ENCODE measurements around the gene ZGLP1. TPM values are rescaled to one million over a fixed set of nuclear protein-coding genes. Genes with fewer than 3 reads are reported as not detected.

The ZGLP1 gene
- total RNA-seq, 1 experiment from 2014 or later, result 1.3 TPM

DNA sequence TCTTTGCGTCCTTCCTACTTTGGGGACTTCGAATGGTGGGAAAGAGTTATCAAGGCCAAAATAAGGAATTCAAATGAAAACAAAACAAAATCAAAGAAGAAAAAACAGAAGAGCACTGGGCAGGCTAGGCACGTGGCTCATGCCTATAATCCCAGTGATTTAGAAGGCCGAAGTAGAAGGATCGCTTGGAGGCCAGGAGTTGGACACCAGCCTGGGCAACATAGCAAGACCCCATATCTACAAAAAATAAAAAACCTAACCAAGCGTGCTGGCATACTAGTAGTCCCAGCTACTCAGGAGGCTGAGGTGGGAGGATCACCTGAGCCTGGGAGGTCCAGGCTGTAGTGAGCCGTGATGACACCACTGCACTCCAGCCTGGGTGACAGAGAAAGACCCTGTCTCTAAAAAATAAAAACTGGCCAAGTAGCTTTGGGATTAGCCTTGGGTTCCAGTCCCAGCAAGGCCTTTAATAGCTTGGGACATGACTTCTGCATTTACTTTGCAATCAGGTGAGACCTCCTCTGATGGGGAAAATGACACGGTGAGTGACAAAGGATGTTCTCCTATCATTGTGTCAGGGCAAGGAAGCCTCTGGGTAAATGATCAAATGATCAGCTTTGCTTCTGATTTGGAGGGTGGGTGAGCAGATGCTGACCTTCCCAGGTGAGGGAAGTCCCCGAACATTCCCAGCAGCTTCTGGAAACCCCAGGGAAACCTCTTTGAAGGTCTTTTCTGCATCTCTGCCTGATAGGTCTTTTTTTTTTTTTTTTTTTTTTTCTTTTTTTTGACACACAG, 31.6 kb downstream of the ZGLP1 start:
- TF ChIP-seq POLR2AphosphoS5 (IDR thresholded peaks at IDR 0.05; ENCODE audit: low read depth, low read length), result no peak
- TF ChIP-seq TCF7L2 (IDR thresholded peaks at IDR 0.05; ENCODE audit: low read depth, low read length), result no peak
- TF ChIP-seq SIN3A (IDR thresholded peaks at IDR 0.05; ENCODE audit: borderline replicate concordance, insufficient read depth, low read depth, low read length), result no peak
- no peak for TF ChIP-seq CTCF (IDR thresholded peaks at IDR 0.05)
- no peak for TF ChIP-seq REST (IDR thresholded peaks at IDR 0.05; ENCODE audit: insufficient read depth in 1 of 2, low read depth in 2 of 2, low read length in 1 of 2)
- DNase-seq (ENCODE audit: low read depth, low spot score), result no peak
- Histone ChIP-seq H3K4me1 (ENCODE audit: control insufficient read depth, insufficient read depth, low read length) (0 out of 2 replicates have a peak, but pooled peaks cover 1% of the 10 kb centered on the region), H3K27me3 (ENCODE audit: control insufficient read depth, insufficient read depth, low read length) (no peaks in the 10 kb centered on the region), H3K9me3 (ENCODE audit: control insufficient read depth, insufficient read depth, low read depth, low read length) (no peaks in the 10 kb centered on the region), H3K27ac (ENCODE audit: low read length) (no peak overlapping the region), H3K36me3 (ENCODE audit: control insufficient read depth, insufficient read depth, low read length) (peaks cover 2% of the 10 kb centered on the region; the same call in 1 of the 2 replicates), H3K4me3 (ENCODE audit: low read depth in 2 of 2, low read length in 2 of 2) (no peak overlapping the region)
- intact Hi-C loops (cut with micrococcal nuclease; ENCODE audit: unreplicated experiment) (no loop called here), in situ Hi-C loops (cut with HindIII; ENCODE audit: low pct_unique_long_range_greater_than_20kb, low sequenced_read_pairs) (no loop called here)
- ChIA-PET CTCF (no interaction called here), POLR2A (no interaction called here)
- BruUV-seq (replicated peaks), result TSS peak; percentile 59
- ATAC-seq, result no peak; the same call in 1 of the 2 replicates

- ChIA-PET CTCF (no interaction called here), POLR2A (no interaction called here)
- no peaks in the 10 kb centered on the region; the same call in 1 of the 2 replicates for H3K36me3 ChIP-seq (ENCODE audit: control insufficient read depth, insufficient read depth, low read length)
- H3K27ac ChIP-seq (ENCODE audit: low read length), result no peak overlapping the region
- TF ChIP-seq TCF7L2 (IDR thresholded peaks at IDR 0.05; ENCODE audit: low read depth, low read length) (no peak), POLR2AphosphoS5 (IDR thresholded peaks at IDR 0.05; ENCODE audit: low read depth, low read length) (no peak), REST (IDR thresholded peaks at IDR 0.05; ENCODE audit: insufficient read depth in 1 of 2, low read depth in 2 of 2, low read length in 1 of 2) (no peak), CTCF (IDR thresholded peaks at IDR 0.05) (no peak), SIN3A (IDR thresholded peaks at IDR 0.05; ENCODE audit: borderline replicate concordance, insufficient read depth, low read depth, low read length) (no peak)
- in situ Hi-C loops (cut with HindIII; ENCODE audit: low pct_unique_long_range_greater_than_20kb, low sequenced_read_pairs), result no loop called here
- H3K4me3 ChIP-seq (ENCODE audit: low read depth in 2 of 2, low read length in 2 of 2), result no peak overlapping the region
- H3K27me3 ChIP-seq (ENCODE audit: control insufficient read depth, insufficient read depth, low read length), result no peaks in the 10 kb centered on the region
- H3K9me3 ChIP-seq (ENCODE audit: control insufficient read depth, insufficient read depth, low read depth, low read length), result no peaks in the 10 kb centered on the region
- H3K4me1 ChIP-seq (ENCODE audit: control insufficient read depth, insufficient read depth, low read length), result peaks cover 4% of the 10 kb centered on the region
- ATAC-seq (no peak), DNase-seq (ENCODE audit: low read depth, low spot score) (no peak)
- intact Hi-C loops (cut with micrococcal nuclease; ENCODE audit: unreplicated experiment), result loop anchor here (5.0 kb wide), 1 partner anchor 113 kb away; no protein-coding TSS in a partner anchor
- no TSS peak for BruUV-seq (replicated peaks)
Observed at GRCh38 chr19:10274589-10274988, 35.0 kb downstream of the ZGLP1 start.

Measured in Panc1 (cell line).